Measurements from ENCODE around the gene MAML3.
"Not testable (repeated sequence)": the region's sequence is repeated elsewhere in the genome, so short reads cannot be mapped to it uniquely, and the experiment has no call there.

Gene MAML3

GRCh38 chr4:139725236-139725635 lies 428.7 kb downstream of the MAML3 start:
- DNase-seq (ENCODE audit: low spot score): no peak

- DNase-seq (ENCODE audit: low spot score): no peak
Measured at GRCh38 chr4:139721789-139722188, 432.2 kb downstream of the MAML3 start.

GRCh38 chr4:139720806-139721205 lies 433.2 kb downstream of the MAML3 start:
- no peak for DNase-seq (ENCODE audit: low spot score)

- DNase-seq (ENCODE audit: low spot score): no peak
Measured at GRCh38 chr4:139719381-139720101, 434.4 kb downstream of the MAML3 start.

- no peak for DNase-seq (ENCODE audit: low spot score)
Measured at GRCh38 chr4:139718833-139719232, 435.2 kb downstream of the MAML3 start.

- no peak for DNase-seq (ENCODE audit: low spot score)
Measured at GRCh38 chr4:139718358-139718757, 435.6 kb downstream of the MAML3 start.

- no peak for DNase-seq (ENCODE audit: low spot score)
Measured at GRCh38 chr4:139715746-139716391, 438.1 kb downstream of the MAML3 start.

- no peak for DNase-seq (ENCODE audit: low spot score)
Measured at GRCh38 chr4:139712882-139713281, 441.1 kb downstream of the MAML3 start.

- DNase-seq (ENCODE audit: low spot score): no peak
Measured at GRCh38 chr4:139711461-139711860, 442.5 kb downstream of the MAML3 start.

- no peak for DNase-seq (ENCODE audit: low spot score)
Measured at GRCh38 chr4:139710073-139710472, 443.9 kb downstream of the MAML3 start.

- DNase-seq (ENCODE audit: low spot score): no peak
Measured at GRCh38 chr4:139709660-139710059, 444.3 kb downstream of the MAML3 start.

- DNase-seq (ENCODE audit: low spot score): no peak
Measured at GRCh38 chr4:139704915-139705485, 449.0 kb downstream of the MAML3 start.

- no peak for DNase-seq (ENCODE audit: low spot score)
Measured at GRCh38 chr4:139700568-139700967, 453.4 kb downstream of the MAML3 start.

GRCh38 chr4:139698167-139698925 lies 455.6 kb downstream of the MAML3 start:
- DNase-seq (ENCODE audit: low spot score): not testable (repeated sequence)

- no peak for DNase-seq (ENCODE audit: low spot score)
Measured at GRCh38 chr4:139696491-139696890, 457.5 kb downstream of the MAML3 start.

GRCh38 chr4:139694522-139695107 lies 459.4 kb downstream of the MAML3 start:
- DNase-seq (ENCODE audit: low spot score): no peak

- DNase-seq (ENCODE audit: low spot score): no peak
Measured at GRCh38 chr4:139692309-139693012, 461.5 kb downstream of the MAML3 start.

GRCh38 chr4:139690419-139690818 lies 463.6 kb downstream of the MAML3 start:
- DNase-seq (ENCODE audit: low spot score): no peak

GRCh38 chr4:139689093-139689722 lies 464.8 kb downstream of the MAML3 start:
- no peak for DNase-seq (ENCODE audit: low spot score)

GRCh38 chr4:139686988-139687387 lies 467.0 kb downstream of the MAML3 start:
- no peak for DNase-seq (ENCODE audit: low spot score)

GRCh38 chr4:139686130-139686529 lies 467.9 kb downstream of the MAML3 start:
- DNase-seq (ENCODE audit: low spot score): no peak
